ENCODE measurements around the gene TRIM16.
"Not testable (repeated sequence)": the region's sequence is repeated elsewhere in the genome, so short reads cannot be mapped to it uniquely, and the experiment has no call there.

TRIM16 gene

GRCh38 chr17:15589544-15590536 lies 94.3 kb downstream of the TRIM16 start:
- not testable (repeated sequence) for H3K27me3 ChIP-seq (ENCODE audit: control insufficient read depth, insufficient read depth, low read length); H3K9ac ChIP-seq (ENCODE audit: low read depth, low read length); H3K36me3 ChIP-seq (ENCODE audit: control insufficient read depth, insufficient read depth, low read length); H3K4me1 ChIP-seq (ENCODE audit: control insufficient read depth, insufficient read depth, low read length); H3K4me3 ChIP-seq (ENCODE audit: low read depth, low read length); H3K9me3 ChIP-seq (ENCODE audit: control insufficient read depth, insufficient read depth, low read length)

- H3K4me3 ChIP-seq (ENCODE audit: low read depth, low read length); H3K27me3 ChIP-seq (ENCODE audit: control insufficient read depth, insufficient read depth, low read length); H3K9me3 ChIP-seq (ENCODE audit: control insufficient read depth, insufficient read depth, low read length); H3K4me1 ChIP-seq (ENCODE audit: control insufficient read depth, insufficient read depth, low read length); H3K9ac ChIP-seq (ENCODE audit: low read depth, low read length); H3K36me3 ChIP-seq (ENCODE audit: control insufficient read depth, insufficient read depth, low read length): not testable (repeated sequence)
Measured at GRCh38 chr17:15588017-15588416, 96.1 kb downstream of the TRIM16 start.

- H3K9me3 ChIP-seq (ENCODE audit: control insufficient read depth, insufficient read depth, low read length); H3K9ac ChIP-seq (ENCODE audit: low read depth, low read length); H3K4me3 ChIP-seq (ENCODE audit: low read depth, low read length); H3K4me1 ChIP-seq (ENCODE audit: control insufficient read depth, insufficient read depth, low read length); H3K27me3 ChIP-seq (ENCODE audit: control insufficient read depth, insufficient read depth, low read length); H3K36me3 ChIP-seq (ENCODE audit: control insufficient read depth, insufficient read depth, low read length): not testable (repeated sequence)
Measured at GRCh38 chr17:15583313-15583712, 100.8 kb downstream of the TRIM16 start.

- H3K27me3 ChIP-seq (ENCODE audit: control insufficient read depth, insufficient read depth, low read length); H3K4me3 ChIP-seq (ENCODE audit: low read depth, low read length); H3K36me3 ChIP-seq (ENCODE audit: control insufficient read depth, insufficient read depth, low read length); H3K4me1 ChIP-seq (ENCODE audit: control insufficient read depth, insufficient read depth, low read length); H3K9me3 ChIP-seq (ENCODE audit: control insufficient read depth, insufficient read depth, low read length); H3K9ac ChIP-seq (ENCODE audit: low read depth, low read length): not testable (repeated sequence)
Measured at GRCh38 chr17:15581462-15581861, 102.6 kb downstream of the TRIM16 start.

All from iPS-15b (cell line).